TTC549 (cell line): ENCODE results near the gene CUEDC2.

Experiments
- FAIRE-seq: peaks from 2 replicates; lab custom pipeline; 2012; peaks lifted over from hg19 to GRCh38; lab: Jason Lieb, UNC

CUEDC2 gene

DNA sequence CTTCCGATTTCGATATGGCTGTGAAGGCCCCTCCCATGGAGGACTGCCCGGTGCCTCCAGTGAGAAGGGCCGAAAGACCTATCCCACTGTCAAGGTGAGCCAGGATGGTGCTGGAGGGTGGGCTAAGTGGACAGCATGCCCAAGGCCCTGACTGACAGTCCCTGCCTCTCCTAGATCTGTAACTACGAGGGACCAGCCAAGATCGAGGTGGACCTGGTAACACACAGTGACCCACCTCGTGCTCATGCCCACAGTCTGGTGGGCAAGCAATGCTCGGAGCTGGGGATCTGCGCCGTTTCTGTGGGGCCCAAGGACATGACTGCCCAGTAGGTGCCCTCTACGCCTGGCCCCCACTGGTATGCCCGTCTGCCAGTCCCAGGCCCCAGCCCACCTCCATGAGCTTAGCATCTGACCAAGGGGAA lies 35.6 kb downstream of the CUEDC2 start:
- FAIRE-seq, result no peak

DNA sequence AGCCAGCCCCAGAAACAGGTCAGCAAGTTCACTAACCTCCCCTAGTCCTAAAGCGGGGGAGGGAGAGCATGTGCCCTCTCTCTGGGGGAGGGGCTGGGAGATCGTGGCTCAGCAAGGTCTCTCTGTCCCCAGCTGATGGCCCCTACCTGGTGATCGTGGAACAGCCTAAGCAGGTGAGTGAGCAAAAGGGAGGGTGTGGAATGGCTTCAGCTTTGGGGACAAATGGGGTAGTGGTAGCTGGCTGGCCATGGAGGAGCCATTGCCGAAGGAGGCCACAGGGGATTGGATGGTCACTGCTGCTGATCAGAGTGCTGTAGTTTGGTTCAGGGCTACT lies 36.1 kb downstream of the CUEDC2 start:
- no peak for FAIRE-seq

DNA sequence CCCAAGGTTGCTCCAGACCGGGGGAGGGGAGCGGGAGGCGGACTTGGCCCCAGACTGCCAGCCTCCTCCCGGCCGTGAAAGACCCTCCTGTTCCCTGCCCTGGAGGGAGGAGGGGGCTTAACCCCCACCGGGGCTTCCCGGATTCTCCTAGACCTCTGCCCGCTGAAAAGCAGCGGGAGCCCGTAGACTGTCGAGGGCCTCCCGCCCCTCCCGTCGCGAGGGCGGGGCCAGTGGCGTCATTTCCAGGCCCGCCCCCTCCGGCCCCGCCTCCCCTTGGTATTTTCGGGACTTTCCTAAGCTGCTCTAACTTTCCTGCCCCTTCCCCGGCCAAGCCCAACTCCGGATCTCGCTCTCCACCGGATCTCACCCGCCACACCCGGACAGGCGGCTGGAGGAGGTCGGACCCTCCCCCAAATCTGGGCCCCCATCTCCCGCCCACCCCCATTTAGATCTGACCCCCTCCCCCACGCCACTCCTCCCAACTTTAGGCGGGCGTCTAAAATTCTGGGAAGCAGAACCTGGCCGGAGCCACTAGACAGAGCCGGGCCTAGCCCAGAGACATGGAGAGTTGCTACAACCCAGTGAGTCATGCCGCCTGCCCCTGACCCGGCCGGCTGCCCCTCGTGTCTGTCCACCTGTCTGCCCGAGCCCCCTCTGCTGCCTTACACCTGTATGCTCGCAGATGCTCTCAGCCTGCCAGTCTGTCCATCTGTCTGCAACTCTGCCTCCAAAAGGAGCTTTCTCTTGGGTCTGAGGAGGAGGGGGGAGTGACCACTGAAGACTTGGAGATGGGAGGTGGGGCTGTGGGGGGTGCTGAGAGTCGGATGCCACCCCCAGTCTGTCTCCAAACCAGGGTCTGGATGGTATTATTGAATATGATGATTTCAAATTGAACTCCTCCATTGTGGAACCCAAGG lies 36.7 kb downstream of the CUEDC2 start, which contains the start of gene NFKB2:
Gene NFKB2 (plus strand): TSS at position 306 of the 917 bp plus-strand sequence. CDS start 255 bp downstream, at position 561.
- FAIRE-seq, result no peak

DNA sequence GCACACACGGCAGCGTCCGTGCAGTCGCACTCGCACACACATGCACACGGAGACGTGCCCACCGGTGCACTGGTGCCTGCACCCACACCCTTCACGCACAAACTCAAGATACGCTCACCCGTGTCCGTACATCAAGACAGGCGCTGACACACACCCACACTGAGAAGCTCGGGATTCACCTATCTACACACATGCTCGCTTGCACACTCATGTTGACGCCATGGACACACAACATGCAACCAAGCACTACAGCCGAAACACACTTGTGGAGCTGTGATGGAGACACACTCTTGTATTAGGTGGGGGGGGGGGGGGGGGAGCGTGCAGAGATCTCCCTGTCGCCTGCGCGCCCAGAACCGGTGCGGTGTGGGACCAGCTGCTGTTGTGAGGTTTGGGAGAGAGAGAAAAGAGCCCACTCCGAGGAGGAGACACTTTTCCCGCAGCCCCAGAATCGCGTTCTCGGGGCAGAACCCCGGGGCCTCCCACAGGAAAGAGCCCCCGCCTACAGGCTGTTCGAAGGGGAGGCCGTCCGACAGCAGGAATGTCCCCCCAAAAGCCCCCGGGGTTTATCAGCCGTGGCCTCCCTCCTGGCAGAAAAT lies 37.5 kb downstream of the CUEDC2 start:
- no peak for FAIRE-seq

DNA sequence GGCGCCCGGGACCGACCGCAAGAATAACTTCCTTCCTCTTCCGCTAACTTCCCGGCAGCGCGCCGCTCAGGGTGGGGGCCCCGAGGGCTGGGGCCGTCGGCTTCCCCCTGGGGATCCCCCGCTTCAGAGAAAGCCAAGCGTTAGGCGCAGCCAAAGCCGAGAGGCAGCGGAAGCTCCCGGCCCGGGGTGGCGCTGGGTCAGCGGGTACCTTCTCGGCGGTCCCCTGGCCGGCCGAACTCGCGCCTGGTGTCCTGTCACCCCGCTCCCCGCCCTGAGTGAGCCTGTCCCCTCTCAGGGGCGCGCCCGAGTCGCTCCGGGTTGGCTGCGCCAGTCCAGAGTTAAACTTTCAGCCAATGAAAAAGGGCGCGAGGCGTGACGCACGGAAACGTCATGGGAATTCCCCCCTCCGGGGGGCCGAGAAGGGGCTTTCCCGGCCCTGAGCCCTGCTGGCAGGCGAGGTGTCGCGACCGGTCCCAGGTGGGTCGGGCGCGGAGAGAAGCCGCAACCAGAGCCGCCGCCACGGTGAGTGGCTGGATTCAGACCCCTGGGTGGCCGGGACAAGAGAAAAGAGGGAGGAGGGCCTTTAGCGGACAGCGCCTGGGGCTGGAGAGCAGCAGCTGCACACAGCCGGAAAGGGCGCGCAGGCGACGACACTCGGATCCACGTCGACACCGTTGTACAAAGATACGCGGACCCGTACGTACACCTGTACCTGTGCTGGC lies 38.1 kb downstream of the CUEDC2 start:
- no peak for FAIRE-seq

DNA sequence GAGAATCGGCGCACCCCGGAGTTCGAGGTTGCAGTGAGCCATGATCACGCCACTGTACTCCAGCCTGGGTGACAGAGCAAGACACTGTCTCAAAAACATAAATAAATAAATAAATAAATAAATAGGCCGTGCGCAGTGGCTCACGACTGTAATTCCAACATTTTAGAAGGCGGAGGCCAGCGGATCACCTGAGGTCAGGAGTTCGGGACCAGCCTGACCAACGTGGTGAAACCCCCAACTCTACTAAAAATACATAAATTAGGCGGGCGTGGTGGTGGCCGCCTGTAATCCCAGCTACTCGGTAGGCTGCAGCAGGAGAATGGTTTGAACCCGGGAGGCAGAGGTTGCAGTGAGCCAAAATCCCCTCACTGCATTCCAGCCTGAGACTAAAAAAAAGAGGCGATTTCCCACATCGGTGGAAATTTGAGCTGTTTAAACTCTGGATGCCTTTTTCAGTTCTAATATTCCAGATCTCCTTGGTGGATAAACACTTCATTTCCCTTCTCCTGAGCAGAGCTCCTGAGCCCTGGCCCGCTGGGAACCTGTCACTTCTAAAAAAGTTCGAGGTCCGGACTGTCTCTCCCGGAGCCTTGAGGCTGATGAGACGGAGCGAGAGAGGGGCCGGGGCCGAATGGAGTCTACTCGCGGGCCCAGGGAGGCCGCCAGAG lies 38.8 kb downstream of the CUEDC2 start:
- FAIRE-seq, result no peak

DNA sequence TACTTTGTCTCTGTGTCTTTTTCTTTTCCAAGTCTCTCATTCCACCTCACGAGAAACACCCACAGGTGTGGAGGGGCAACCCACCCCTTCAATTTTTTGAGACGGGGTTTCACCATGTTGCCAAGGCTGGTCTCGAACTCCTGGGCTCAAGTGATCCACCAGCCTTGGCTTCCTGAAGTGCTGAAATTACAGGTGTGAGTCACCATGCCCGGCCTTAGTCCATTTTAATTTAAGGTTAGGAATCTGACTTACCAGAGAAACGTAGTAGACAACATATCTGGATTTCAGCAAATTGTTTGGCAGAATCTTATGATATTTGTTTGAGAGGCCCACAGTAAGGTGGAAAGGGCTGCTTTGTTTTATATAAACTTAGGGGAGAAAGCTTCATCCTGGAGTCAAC lies 40.1 kb downstream of the CUEDC2 start:
- no peak for FAIRE-seq

DNA sequence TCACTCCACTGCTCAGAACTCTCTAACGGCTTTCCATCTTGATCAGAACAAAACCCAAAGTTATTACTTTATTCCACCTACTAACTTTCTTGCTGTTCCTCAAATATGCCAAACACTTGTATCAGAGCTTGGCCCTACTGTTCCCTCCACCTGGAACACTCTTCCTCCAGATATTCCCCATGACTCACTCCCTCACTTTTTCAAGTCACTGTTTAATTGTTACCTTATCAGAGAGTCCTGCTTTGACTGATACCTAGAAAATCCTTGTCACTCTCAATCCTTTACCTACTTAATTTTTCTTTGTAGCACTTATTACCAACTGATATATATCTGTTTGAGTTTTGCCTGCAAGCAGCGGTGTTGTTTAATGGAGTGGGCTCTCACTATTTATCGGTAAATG lies 42.5 kb downstream of the CUEDC2 start:
- no peak for FAIRE-seq

- no peak for FAIRE-seq
These were observed 47.6 kb downstream of the CUEDC2 start for GRCh38 chr10:102384606-102385429.

DNA sequence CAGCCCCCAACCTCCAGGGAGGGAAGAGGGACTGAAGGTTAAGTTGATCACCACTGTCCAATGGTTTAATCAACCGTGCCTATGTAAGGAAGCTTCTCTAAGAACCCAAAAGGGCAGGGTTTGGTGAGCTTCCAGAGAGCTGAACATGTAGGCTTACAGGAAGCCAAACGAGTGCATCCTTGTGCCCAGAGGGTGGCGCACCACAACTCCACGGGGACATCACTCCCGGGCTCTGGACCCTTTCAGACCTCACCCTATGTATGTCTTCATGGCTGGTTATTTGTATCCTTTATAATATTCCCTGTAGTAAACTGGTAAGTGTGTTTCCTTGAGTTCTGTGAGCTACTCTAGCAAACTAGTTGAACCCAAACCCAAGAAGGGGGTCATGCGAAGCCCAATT lies 48.3 kb downstream of the CUEDC2 start:
- FAIRE-seq, result no peak

- FAIRE-seq, result no peak
These were observed 49.5 kb downstream of the CUEDC2 start for GRCh38 chr10:102382871-102383270.

GRCh38 chr10:102381983-102382382 lies 50.4 kb downstream of the CUEDC2 start:
- FAIRE-seq, result no peak

DNA sequence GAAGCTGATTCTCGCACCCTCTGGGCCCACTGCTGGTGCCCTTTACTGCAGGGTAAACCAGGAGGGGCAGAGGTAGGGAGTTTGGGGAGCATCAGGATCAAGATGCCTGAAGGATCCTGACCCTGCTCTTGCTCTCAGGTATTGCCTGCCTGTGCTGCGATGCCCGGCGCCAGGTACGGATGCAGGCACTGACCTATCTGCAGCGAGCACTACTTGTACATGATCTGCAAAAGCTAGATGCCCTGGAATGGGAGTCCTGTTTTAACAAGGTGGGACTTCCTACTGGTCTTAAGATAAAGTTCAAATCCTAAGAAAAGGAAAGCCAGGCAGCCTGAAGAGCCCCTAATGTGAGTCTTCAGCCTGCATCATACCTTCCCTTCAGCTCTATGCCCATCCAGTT lies 53.0 kb downstream of the CUEDC2 start:
- FAIRE-seq, result no peak

DNA sequence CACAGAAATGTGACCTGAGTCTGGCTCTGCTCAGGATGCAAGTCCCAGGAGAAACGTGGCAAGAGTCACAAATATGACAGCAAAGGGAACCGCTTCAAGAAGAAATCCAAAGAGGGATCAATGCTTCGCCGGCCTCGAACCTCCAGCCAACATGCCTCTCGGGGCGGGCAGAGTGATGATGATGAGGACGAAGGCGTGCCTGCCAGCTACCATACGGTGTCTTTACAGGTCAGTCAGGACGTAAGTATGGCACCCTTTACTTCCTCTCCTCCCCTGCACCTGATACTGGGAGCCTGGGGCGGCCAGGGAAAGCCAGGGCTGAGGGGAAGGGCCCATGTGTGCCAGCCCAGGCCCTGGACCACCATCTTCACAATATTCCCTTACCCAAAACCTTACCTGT lies 55.5 kb downstream of the CUEDC2 start:
- FAIRE-seq, result no peak

DNA sequence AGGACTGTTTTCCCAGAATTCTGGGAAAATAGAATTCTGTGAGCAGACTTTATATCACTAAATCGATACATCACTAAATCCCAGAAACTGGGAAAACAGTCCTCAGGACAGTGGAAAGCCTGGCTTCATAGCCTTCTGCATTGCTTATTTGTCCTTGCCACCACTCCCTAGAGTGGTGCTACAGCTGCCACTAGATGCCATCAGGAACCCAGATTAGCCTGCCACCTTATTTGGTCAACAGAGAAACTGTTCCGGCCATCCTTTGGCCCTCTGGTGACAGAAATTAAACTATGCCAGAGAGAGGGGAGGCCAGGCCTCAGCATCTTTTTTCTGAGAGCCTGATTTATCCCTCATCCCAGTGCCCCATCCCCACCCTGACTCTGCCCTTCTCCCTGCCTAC lies 56.5 kb downstream of the CUEDC2 start:
- FAIRE-seq, result no peak

GRCh38 chr10:102375250-102375649 lies 57.1 kb downstream of the CUEDC2 start:
- FAIRE-seq, result no peak
